GM21619 (cell line): ENCODE results near the gene WBP2NL.
"Not testable (repeated sequence)": the region's sequence is repeated elsewhere in the genome, so short reads cannot be mapped to it uniquely, and the experiment has no call there.

Experiments
- ATAC-seq: cut with Tn5 transposase; IDR thresholded peaks from one replicate; pipeline ENCODE4 v1.9.1; 2021; ENCODE audit not compliant: unreplicated experiment

Gene WBP2NL

DNA sequence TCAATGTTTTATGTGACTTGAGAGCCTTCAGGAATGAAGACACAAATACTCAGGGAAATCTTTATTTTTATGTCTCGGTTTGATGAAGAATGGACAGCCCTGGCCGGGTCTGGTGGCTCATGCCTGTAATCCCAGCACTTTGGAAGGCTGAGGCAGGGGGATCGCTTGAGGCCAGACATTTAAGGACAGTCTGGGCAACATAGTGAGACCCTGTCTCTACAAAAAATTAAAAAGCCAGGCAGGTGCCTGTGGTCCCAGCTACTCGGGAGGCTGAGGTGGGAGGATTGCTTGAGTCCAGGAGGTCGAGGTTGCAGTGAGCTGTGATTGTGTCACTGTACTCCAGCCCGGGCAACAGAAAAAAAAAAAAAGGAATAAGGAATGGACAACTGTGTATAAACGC lies 72.9 kb downstream of the WBP2NL start:
- ATAC-seq, result not testable (repeated sequence)

DNA sequence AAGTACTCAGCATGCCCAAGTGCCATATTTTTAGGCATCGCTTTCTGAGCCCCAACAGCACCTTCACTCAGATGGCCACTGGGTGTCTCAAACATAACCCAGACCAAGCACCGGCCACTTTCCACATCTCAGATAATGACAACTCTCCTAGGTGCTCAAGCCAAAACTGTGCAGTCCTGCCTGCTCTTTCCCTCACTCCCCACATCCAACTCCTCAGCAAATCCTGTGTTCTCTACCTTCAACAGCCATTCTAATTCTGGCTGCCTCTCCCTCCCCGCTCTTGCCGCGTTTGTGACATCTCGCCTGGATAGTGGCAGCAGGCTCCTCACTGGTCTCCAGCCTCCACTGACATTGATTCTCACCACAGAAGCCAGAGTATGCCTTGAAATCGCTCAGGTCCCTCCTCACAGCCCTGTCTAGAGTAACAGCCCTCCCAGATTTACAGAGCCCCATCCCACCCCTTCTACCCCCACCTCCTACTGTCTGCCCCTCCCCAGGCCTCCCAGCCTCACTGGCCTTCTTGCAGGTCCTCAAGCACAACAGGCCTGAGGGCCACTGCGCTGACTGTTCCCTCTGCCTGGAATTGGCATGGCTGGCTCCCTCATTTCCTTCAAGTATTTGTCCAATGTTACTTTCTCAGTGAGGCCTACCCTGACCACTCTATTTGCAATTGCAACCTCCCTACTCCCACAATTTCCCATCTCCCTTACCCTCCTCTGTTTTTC lies 74.2 kb downstream of the WBP2NL start:
- no peak for ATAC-seq

DNA sequence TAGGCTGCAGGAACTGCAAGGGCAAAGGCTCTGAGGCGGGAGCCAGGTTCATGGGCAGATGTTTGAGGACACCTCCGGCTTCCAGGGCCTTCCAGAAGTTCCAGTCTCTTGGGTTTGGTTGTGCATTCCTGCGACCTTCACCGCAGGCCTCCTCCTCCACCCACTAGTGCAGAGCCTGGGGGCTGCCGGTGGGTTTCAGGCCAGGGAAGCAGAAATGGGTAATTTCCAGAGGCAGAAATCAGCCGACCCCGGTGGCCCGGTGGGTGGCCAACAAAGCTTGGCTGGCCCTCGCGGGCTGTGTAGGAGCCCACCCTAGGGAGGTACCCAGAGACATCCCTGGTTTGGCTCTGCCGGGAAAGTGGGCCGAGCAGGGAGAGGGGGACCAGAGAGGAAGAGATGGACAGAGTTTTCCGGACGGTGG lies 75.0 kb downstream of the WBP2NL start:
- no peak for ATAC-seq

DNA sequence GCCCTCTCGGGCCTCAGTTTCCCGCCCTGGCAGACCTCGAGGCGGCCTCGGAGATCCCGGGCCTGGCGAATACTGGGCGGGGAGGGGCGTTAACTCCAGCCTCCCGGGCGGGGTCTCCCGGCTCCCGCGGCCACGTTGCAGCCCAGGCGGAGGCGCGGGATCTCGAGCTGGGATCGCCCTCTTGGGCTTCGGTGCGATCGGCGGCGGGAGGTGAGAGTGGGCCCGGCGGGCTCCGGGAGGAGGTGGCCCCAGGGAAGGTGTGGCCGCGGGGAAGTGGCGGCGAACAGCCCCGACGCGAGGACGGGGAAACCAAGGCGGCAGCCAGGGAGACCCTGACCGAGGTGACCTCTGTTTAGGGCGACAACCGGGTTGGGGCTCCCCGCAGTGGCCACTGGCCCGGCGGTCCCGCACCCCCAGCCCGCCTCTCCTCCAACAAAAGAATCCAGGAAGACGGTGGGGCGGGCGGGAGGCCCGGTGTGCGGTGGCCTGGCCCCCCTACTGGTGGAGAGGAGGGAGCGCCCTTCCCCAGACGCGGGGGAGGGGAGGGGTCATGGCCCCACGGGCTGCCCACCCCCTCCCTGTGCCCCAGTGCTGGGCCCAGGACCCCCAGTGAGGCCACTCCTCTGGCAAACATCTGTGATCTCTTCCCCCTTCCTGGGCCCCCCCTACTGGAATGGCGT lies 75.7 kb downstream of the WBP2NL start, which contains the start of gene PHETA2:
Gene PHETA2, plus strand, starts transcription at position 117 of the 680 bp plus-strand sequence. CDS start 3,046 bp downstream, outside the sequence.
- ATAC-seq, result no peak

DNA sequence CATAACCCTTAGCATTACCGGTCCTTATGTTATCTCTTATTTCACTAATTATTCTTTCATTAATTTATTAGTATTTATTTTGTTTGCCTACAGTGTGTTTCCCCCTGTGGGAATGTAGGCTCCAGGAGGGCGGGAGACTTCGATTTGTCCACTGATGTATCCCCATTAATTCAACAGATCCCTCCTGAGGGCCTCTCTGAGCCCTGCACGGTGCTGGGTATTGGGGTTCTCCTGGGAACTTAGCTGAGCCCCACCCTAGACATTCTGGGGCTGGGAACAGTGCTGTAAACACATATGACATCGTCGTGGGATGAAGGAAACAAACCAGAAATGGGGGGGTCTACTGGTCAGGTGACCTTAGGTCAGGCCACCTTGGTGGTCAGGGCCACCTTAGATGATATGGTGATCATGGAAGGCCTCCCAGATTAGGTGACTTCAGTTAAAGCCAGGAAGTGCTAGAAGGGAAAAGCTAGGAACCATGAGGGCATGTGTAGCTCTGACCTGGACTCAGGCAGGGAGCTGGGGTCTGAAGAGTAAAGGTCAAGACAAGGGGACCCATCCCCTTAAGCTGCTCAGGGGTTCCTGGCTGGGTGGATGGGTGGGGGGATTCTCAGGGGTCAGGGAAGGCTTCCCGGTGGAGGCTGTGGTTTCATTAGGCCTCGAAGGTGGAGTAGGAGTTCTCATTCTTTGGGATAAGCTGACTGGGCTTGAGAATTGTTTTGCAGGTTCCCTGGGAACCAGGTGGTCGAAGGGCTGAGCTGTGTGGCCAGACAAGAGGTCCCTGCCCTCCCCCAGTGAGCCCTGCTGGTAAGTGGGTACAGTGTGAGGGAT lies 76.5 kb downstream of the WBP2NL start:
- no peak for ATAC-seq

DNA sequence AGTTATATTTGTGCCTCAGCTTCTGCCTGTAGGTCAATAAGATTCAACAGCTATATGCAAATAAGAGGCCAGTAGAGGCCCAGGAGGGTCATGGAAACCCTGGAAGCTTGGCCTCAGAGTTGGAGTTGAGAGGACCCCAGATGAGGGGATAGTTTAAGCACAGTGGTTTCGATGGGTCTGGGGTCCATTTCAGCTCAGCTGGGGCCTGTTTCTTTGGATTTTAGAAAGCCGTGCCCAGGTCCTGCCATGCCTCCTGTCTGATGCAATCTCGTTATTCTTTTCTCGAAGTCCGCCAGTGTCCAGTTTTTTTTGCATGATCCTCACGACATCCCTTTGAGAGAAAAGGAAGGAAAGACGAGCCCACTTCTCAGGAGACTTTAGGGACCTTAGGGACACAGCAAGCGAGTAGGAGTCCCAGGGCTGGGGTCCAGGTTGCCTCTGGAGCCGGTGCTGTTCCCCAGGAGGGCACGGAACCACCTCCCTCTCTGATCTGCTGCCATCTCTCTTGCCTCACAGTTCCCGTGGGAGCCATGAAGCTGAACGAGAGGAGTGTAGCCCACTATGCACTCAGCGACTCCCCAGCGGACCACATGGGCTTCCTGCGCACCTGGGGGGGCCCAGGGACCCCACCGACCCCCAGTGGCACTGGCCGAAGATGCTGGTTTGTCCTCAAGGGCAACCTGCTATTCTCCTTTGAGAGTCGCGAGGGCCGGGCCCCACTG lies 78.3 kb downstream of the WBP2NL start:
- no peak for ATAC-seq

DNA sequence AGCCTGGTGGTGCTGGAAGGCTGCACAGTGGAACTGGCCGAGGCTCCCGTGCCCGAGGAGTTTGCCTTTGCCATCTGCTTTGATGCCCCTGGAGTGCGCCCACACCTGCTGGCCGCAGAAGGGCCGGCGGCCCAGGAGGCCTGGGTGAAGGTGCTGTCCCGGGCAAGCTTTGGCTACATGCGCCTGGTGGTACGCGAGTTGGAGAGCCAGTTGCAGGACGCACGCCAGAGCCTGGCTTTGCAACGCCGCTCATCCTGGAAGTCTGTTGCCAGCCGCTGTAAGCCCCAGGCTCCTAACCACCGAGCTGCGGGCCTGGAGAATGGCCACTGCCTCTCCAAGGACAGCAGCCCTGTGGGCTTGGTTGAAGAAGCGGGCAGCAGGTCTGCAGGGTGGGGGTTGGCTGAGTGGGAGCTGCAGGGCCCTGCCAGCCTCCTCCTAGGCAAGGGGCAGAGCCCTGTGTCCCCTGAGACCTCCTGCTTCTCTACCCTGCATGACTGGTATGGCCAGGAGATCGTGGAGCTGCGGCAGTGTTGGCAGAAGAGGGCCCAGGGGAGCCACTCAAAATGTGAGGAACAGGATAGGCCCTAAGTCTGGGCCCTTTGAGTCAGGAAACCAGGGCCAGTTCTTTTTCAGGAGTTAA lies 79.0 kb downstream of the WBP2NL start:
- ATAC-seq, result no peak
